SK-N-SH treated with all-trans-retinoic acid at 6 μM for 48 hours (cell line): ENCODE results near the gene ACVR1B.

Experiments used
- ATAC-seq: fragments of 200-7000 bp; cut with Tn5 transposase; 3 replicates; pipeline ENCODE4 v1.9.1; 2020; ENCODE audit warnings: mild to moderate bottlenecking, moderate library complexity
- BACH2 ChIP-seq: fragments of 250-450 bp; sonication (Bioruptor Pico); IDR thresholded peaks from 2 replicates; pipeline ENCODE4 v1.9.0; 2021; ENCODE audit warnings: mild to moderate bottlenecking, borderline replicate concordance
- CREB5 ChIP-seq: fragments of 250-450 bp; sonication (Bioruptor Pico); IDR thresholded peaks from 2 replicates; pipeline ENCODE4 v1.5.1; 2020; ENCODE audit warnings: low read depth, mild to moderate bottlenecking, moderate library complexity
- CSDC2 ChIP-seq: fragments of 250-450 bp; sonication (Bioruptor Pico); IDR thresholded peaks from 2 replicates; pipeline ENCODE4 v1.5.0; 2020; ENCODE audit warnings: mild to moderate bottlenecking, moderate library complexity
- CSRNP3 ChIP-seq: fragments of 250-450 bp; sonication (Bioruptor Pico); IDR thresholded peaks from 2 replicates; pipeline ENCODE4 v1.5.1; 2021; ENCODE audit warnings: mild to moderate bottlenecking, moderate library complexity
- ESRRG ChIP-seq: fragments of 250-450 bp; sonication (Bioruptor Pico); IDR thresholded peaks from 2 replicates; pipeline ENCODE4 v1.6.1; 2021; ENCODE audit warnings: mild to moderate bottlenecking
- GLIS3 ChIP-seq: fragments of 250-450 bp; sonication (Bioruptor Pico); IDR thresholded peaks from 2 replicates; pipeline ENCODE4 v1.5.0; 2020; ENCODE audit warnings: mild to moderate bottlenecking, moderate library complexity
- ISL1 ChIP-seq: fragments of 250-450 bp; sonication (Bioruptor Pico); IDR thresholded peaks from 2 replicates; pipeline ENCODE4 v2.1.2; 2022; ENCODE audit warnings: mild to moderate bottlenecking, moderate library complexity
- OSR1 ChIP-seq: fragments of 250-450 bp; sonication (Bioruptor Pico); IDR thresholded peaks from 2 replicates; pipeline ENCODE4 v1.8.0; 2022; ENCODE audit warnings: moderate library complexity, mild to moderate bottlenecking, inconsistent platforms
- PATZ1 ChIP-seq: fragments of 250-450 bp; sonication (Bioruptor Pico); IDR thresholded peaks from 2 replicates; pipeline ENCODE4 v1.8.0; 2020; ENCODE audit warnings: mild to moderate bottlenecking, moderate library complexity, borderline replicate concordance
- POU6F1 ChIP-seq: fragments of 250-450 bp; sonication (Bioruptor Pico); IDR thresholded peaks from 2 replicates; pipeline ENCODE4 v1.8.0; 2021; ENCODE audit warnings: low read depth, mild to moderate bottlenecking, moderate library complexity, borderline replicate concordance
- PPARA ChIP-seq: fragments of 250-450 bp; sonication (Bioruptor Pico); IDR thresholded peaks from 2 replicates; pipeline ENCODE4 v1.5.0; 2020; ENCODE audit warnings: mild to moderate bottlenecking, borderline replicate concordance
- RARB ChIP-seq: fragments of 250-450 bp; sonication (Bioruptor Pico); IDR thresholded peaks from 2 replicates; pipeline ENCODE4 v1.8.0; 2021; ENCODE audit warnings: mild to moderate bottlenecking, moderate library complexity
- SNAI2 ChIP-seq: fragments of 250-450 bp; sonication (Bioruptor Pico); IDR thresholded peaks from 2 replicates; pipeline ENCODE4 v1.5.0; 2020; ENCODE audit warnings: mild to moderate bottlenecking, moderate library complexity
- TCF4 ChIP-seq: fragments of 250-450 bp; sonication (Bioruptor Pico); IDR thresholded peaks from 2 replicates; pipeline ENCODE4 v1.8.0; 2021; ENCODE audit warnings: mild to moderate bottlenecking, moderate library complexity, borderline replicate concordance
- TOX ChIP-seq: fragments of 250-450 bp; sonication (Bioruptor Pico); IDR thresholded peaks from 2 replicates; pipeline ENCODE4 v1.8.0; 2021; ENCODE audit warnings: mild to moderate bottlenecking, moderate library complexity, borderline replicate concordance
- TSHZ2 ChIP-seq: fragments of 250-450 bp; sonication (Bioruptor Pico); IDR thresholded peaks from 2 replicates; pipeline ENCODE4 v1.5.0; 2020; ENCODE audit warnings: mild to moderate bottlenecking, moderate library complexity
- ZC3H10 ChIP-seq: fragments of 250-450 bp; sonication (Bioruptor Pico); IDR thresholded peaks from 2 replicates; pipeline ENCODE4 v1.5.1; 2021; ENCODE audit warnings: mild to moderate bottlenecking, moderate library complexity
- ZFP3 ChIP-seq: fragments of 250-450 bp; sonication (Bioruptor Pico); IDR thresholded peaks from 2 replicates; pipeline ENCODE4 v1.5.0; 2020; ENCODE audit warnings: mild to moderate bottlenecking, moderate library complexity
- ZFP30 ChIP-seq: fragments of 450-650 bp; formaldehyde crosslinking; IDR thresholded peaks from 2 replicates; pipeline ENCODE4 v1.5.0; 2022; ENCODE audit warnings: mild to moderate bottlenecking, moderate library complexity
- ZNF565 ChIP-seq: fragments of 450-650 bp; formaldehyde crosslinking; conservative IDR thresholded peaks from 2 replicates; pipeline ENCODE4 v1.5.0; 2020; ENCODE audit warnings: low read depth, mild to moderate bottlenecking, moderate library complexity
- ZNF70 ChIP-seq: fragments of 450-650 bp; formaldehyde crosslinking; IDR thresholded peaks from 2 replicates; pipeline ENCODE4 v1.5.0; 2020; ENCODE audit warnings: mild to moderate bottlenecking, moderate library complexity

Gene ACVR1B

GRCh38 chr12:51941604-51942003 is 9.9 kb upstream of the ACVR1B start:
- ATAC-seq, result peak; percentile 13; the same call in 1 of the 3 replicates
- TF ChIP-seq ZC3H10 (CRISPR knock-in tag) (no peak), GLIS3 (CRISPR knock-in tag) (no peak), TOX (CRISPR knock-in tag) (no peak), PATZ1 (CRISPR knock-in tag) (no peak), PPARA (CRISPR knock-in tag) (no peak), ZFP3 (CRISPR knock-in tag) (no peak), ZFP30 (CRISPR knock-in tag) (no peak), RARB (CRISPR knock-in tag) (no peak), SNAI2 (no peak), OSR1 (CRISPR knock-in tag) (no peak), BACH2 (CRISPR knock-in tag) (no peak), ISL1 (CRISPR knock-in tag) (no peak), CSDC2 (no peak), POU6F1 (CRISPR knock-in tag) (no peak), TCF4 (CRISPR knock-in tag) (no peak), ZNF70 (CRISPR knock-in tag) (no peak), ZNF565 (CRISPR knock-in tag) (no peak)

GRCh38 chr12:51942056-51942455 is 9.4 kb upstream of the ACVR1B start:
- ATAC-seq, result no peak
- no peak for TF ChIP-seq ESRRG (CRISPR knock-in tag)
- TF ChIP-seq RARB (CRISPR knock-in tag), result no peak
- TF ChIP-seq SNAI2, result no peak
- TF ChIP-seq TSHZ2 (CRISPR knock-in tag), result no peak
- TF ChIP-seq GLIS3 (CRISPR knock-in tag), result no peak
- no peak for TF ChIP-seq ZFP3 (CRISPR knock-in tag)
- TF ChIP-seq TCF4 (CRISPR knock-in tag), result no peak
- no peak for TF ChIP-seq CSRNP3 (CRISPR knock-in tag)
- TF ChIP-seq ZC3H10 (CRISPR knock-in tag), result no peak
- no peak for TF ChIP-seq PPARA (CRISPR knock-in tag)
- no peak for TF ChIP-seq ISL1 (CRISPR knock-in tag)
- TF ChIP-seq CREB5 (CRISPR knock-in tag), result no peak
- no peak for TF ChIP-seq CSDC2

- ATAC-seq, result no peak
- TF ChIP-seq ZNF565 (CRISPR knock-in tag), result no peak
- TF ChIP-seq, all 23 proteins: peak for 0
Observed at GRCh38 chr12:51942501-51943000, 8.9 kb upstream of the ACVR1B start.
